ENCODE data around the gene SEMA5B. TPM values are rescaled to one million over a fixed set of nuclear protein-coding genes. Genes with fewer than 3 reads are reported as not detected.

SEMA5B gene
- total and polyA plus RNA-seq, 9 of the 15 experiments (the other 6 are each of a cell fraction or from before 2014, with no cell fraction given) = not detected

- Histone ChIP-seq H3K4me2 (ENCODE audit: insufficient read depth, low read length) (no peak overlapping the region), H2AFZ (ENCODE audit: low read depth, low read length) (no peak overlapping the region), H3K27me3 (ENCODE audit: control insufficient read depth in 2 of 2, insufficient read depth in 2 of 2, low read length in 2 of 2) (peaks cover 0 to 6% of the 10 kb centered on the region in 2 experiments; a peak in 2 of 5 replicates), H3K9ac (ENCODE audit: insufficient read depth in 1 of 2, low read depth in 2 of 2, low read length in 2 of 2) (no peak overlapping the region), H3K4me3 (no peak overlapping the region), H3K79me2 (ENCODE audit: control insufficient read depth, insufficient read depth, low read length) (no peaks in the 10 kb centered on the region), H3K27ac (ENCODE audit: extremely low read depth, low read depth, low read length) (no peak overlapping the region), H3K36me3 (ENCODE audit: control insufficient read depth, insufficient read depth, low read length) (no peaks in the 10 kb centered on the region), H3K9me3 (replicated peaks; ENCODE audit: control insufficient read depth, insufficient read depth, low read depth, low read length) (no peaks in the 10 kb centered on the region), H3K9me1 (ENCODE audit: control insufficient read depth, insufficient read depth, low read length) (no peaks in the 10 kb centered on the region), H4K20me1 (replicated peaks; ENCODE audit: control insufficient read depth, insufficient read depth, low read length) (no peaks in the 10 kb centered on the region; the same call in 1 of the 2 replicates), H3K4me1 (replicated peaks in 1 of 2; ENCODE audit: control insufficient read depth in 2 of 2, insufficient read depth in 2 of 2, low read length in 2 of 2) (peaks cover 5 to 8% of the 10 kb centered on the region in 2 experiments; a peak in 3 of 5 replicates)
- WGBS (ENCODE audit: insufficient coverage, low coverage, missing lambda C conversion rate) = 50% methylated on average over 4 of the region's 5 CpGs
- FAIRE-seq = no peak
- no peak for DNase-seq (ENCODE audit: extremely low read depth in 1 of 4, low spot score in 3 of 4)
- intact Hi-C loops (cut with micrococcal nuclease) = loop anchor here (10.0 kb wide), 2 partner anchors 314 to 376 kb away; partner anchors contain the start of genes DTX3L and PARP9
- no peak for ATAC-seq
- in situ Hi-C loops (cut with MboI) = loop anchor here (10.0 kb wide), 1 partner anchor 866 kb away; no protein-coding TSS in a partner anchor
- TF ChIP-seq ZBTB11 (CRISPR knock-in tag; IDR thresholded peaks at IDR 0.05) (no peak), FUS (optimal IDR thresholded peaks at IDR 0.05; ENCODE audit: low read depth, low read length) (no peak), CXXC5 (CRISPR knock-in tag; IDR thresholded peaks at IDR 0.05) (no peak), ETS1 (conservative IDR thresholded peaks at IDR 0.05; ENCODE audit: control insufficient read depth, low read depth, low read length) (no peak)
- CTCF ChIA-PET (ENCODE audit: low intra/inter-chr PET ratio) = no interaction called here
- POLR2A ChIA-PET = interaction anchor here (0.6 kb wide), 2 partner anchors 51 to 222 kb away, joined by 3 read pairs; no protein-coding TSS in a partner anchor
- BruUV-seq (replicated peaks) = no TSS peak
Observed at GRCh38 chr3:122940628-122941086, 86.9 kb downstream of the SEMA5B start.

Data from K562 (cell line).